Progenitor cell of endocrine pancreas (in vitro differentiated cells): ENCODE measurements around the gene ETFBKMT. TPM values are rescaled to one million over a fixed set of nuclear protein-coding genes. Genes with fewer than 3 reads are reported as not detected.
"Not testable (repeated sequence)": the region's sequence is repeated elsewhere in the genome, so short reads cannot be mapped to it uniquely, and the experiment has no call there.

ENCODE experiments used
- DNase-seq: peaks from one replicate; pipeline ENCODE4 v3.0.0; 2021; ENCODE audit warnings: low spot score; ENCODE audit not compliant: unreplicated experiment
- H3K27ac Mint-ChIP-seq: 2 replicates; pipeline ENCODE4 v1.8.0; 2021; ENCODE audit warnings: mild to moderate bottlenecking, moderate library complexity, mixed read lengths
- H3K27me3 Mint-ChIP-seq: 2 replicates; pipeline ENCODE4 v1.8.0; 2021; ENCODE audit warnings: mixed read lengths
- H3K36me3 Mint-ChIP-seq: 2 replicates; pipeline ENCODE4 v1.8.0; 2022; ENCODE audit warnings: mixed read lengths; ENCODE audit not compliant: insufficient read depth
- H3K4me1 Mint-ChIP-seq: 2 replicates; pipeline ENCODE4 v1.8.0; 2021; ENCODE audit warnings: low read depth, mixed read lengths
- H3K4me3 Mint-ChIP-seq: 2 replicates; pipeline ENCODE4 v1.8.0; 2021; ENCODE audit warnings: low read depth, mild to moderate bottlenecking, moderate library complexity, mixed read lengths
- H3K9me3 Mint-ChIP-seq: 2 replicates; pipeline ENCODE4 v1.8.0; 2021; ENCODE audit warnings: low read depth, mixed read lengths
- total RNA-seq: library from RNA; stranded (reverse); gene quantifications from 2 replicates; pipeline ENCODE4 v1.2.1, GENCODE V29; 2021
- TF ChIP-seq, protein P1 (sequence below): fragments of 200-600 bp; sonication (generic); IDR thresholded peaks from one replicate; pipeline ENCODE4 v1.5.0; 2021; ENCODE audit warnings: antibody characterized with exemption, mild to moderate bottlenecking; ENCODE audit not compliant: unreplicated experiment

The ETFBKMT gene
- total RNA-seq, 1 donor from 2014 or later = 4.5 TPM

DNA sequence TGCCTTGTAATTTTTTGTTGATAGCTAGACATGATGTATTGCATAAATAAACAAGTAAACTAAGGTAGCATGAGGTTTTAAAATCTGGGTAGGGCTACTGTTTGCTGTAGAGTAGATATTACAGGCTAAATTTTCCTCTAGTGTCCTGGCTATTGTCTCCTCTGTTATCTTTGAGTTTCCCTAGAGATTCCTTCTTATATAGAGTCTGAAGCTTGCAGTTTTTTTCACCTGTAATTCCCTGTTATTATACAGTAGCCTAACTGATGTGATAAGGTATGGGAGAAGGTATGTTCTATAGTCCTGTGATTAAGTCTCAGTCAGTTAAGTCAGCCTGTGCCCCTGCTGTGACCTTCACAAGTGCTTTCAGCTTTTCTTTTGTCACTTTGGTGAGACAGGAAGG is 9.5 kb downstream of the ETFBKMT start:
- Mint-ChIP-seq H3K9me3 (peaks cover 37% of the 10 kb centered on the region), H3K27ac (no peak overlapping the region), H3K27me3 (no peaks in the 10 kb centered on the region), H3K36me3 (peaks cover 46% of the 10 kb centered on the region), H3K4me1 (peaks cover 3% of the 10 kb centered on the region), H3K4me3 (no peak overlapping the region)
- TF ChIP-seq, protein P1, sequence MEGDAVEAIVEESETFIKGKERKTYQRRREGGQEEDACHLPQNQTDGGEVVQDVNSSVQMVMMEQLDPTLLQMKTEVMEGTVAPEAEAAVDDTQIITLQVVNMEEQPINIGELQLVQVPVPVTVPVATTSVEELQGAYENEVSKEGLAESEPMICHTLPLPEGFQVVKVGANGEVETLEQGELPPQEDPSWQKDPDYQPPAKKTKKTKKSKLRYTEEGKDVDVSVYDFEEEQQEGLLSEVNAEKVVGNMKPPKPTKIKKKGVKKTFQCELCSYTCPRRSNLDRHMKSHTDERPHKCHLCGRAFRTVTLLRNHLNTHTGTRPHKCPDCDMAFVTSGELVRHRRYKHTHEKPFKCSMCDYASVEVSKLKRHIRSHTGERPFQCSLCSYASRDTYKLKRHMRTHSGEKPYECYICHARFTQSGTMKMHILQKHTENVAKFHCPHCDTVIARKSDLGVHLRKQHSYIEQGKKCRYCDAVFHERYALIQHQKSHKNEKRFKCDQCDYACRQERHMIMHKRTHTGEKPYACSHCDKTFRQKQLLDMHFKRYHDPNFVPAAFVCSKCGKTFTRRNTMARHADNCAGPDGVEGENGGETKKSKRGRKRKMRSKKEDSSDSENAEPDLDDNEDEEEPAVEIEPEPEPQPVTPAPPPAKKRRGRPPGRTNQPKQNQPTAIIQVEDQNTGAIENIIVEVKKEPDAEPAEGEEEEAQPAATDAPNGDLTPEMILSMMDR = no peak
- no peak for DNase-seq

DNA sequence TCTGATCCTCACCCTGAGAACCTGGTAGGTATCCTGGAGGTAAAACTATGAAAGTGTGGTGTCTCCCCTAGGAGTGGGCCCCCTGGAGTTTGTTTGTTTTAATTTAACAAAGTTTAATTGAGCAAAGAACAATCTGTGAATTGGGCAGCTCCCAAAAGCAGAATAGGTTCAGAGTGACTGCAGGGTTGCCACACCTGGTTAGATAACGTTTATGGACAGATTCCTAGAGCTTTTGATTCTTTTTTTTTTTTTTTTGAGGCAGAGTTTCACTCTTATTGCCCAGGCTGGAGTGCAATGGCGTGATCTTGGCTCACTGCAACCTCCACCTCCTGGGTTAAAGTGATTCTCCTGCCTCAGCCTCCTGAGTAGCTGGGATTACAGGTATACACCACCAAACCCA is 10.1 kb downstream of the ETFBKMT start:
- H3K27ac Mint-ChIP-seq, H3K27me3 Mint-ChIP-seq, H3K4me3 Mint-ChIP-seq, H3K4me1 Mint-ChIP-seq, DNase-seq: not testable (repeated sequence)
- peaks cover 50% of the 10 kb centered on the region for H3K36me3 Mint-ChIP-seq
- peaks cover 40% of the 10 kb centered on the region for H3K9me3 Mint-ChIP-seq

DNA sequence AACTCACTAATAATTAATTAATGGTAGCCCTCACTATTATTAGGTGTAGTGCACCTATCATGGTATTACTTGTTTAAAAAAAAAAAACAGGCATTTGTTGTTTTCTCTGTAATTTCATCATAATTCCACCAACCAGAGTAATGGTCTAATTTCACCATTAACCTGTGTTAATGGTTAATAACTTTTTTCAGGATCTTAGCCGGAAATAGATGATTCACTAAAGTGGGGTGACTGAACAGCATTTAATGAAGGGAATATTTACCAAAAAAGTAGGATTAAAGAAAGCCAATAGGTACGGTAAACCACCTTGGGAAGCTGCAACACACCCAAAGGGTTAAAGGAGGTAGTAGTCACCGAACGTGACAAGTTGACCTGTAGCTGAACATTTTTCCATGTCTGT is 13.0 kb downstream of the ETFBKMT start:
- peaks cover 37% of the 10 kb centered on the region for H3K9me3 Mint-ChIP-seq
- no peaks in the 10 kb centered on the region for H3K27me3 Mint-ChIP-seq
- no peak overlapping the region for H3K4me3 Mint-ChIP-seq
- TF ChIP-seq, protein P1 = no peak
- H3K27ac Mint-ChIP-seq = no peak overlapping the region
- H3K4me1 Mint-ChIP-seq = peaks cover 3% of the 10 kb centered on the region
- peaks cover 61% of the 10 kb centered on the region for H3K36me3 Mint-ChIP-seq
- no peak for DNase-seq

DNA sequence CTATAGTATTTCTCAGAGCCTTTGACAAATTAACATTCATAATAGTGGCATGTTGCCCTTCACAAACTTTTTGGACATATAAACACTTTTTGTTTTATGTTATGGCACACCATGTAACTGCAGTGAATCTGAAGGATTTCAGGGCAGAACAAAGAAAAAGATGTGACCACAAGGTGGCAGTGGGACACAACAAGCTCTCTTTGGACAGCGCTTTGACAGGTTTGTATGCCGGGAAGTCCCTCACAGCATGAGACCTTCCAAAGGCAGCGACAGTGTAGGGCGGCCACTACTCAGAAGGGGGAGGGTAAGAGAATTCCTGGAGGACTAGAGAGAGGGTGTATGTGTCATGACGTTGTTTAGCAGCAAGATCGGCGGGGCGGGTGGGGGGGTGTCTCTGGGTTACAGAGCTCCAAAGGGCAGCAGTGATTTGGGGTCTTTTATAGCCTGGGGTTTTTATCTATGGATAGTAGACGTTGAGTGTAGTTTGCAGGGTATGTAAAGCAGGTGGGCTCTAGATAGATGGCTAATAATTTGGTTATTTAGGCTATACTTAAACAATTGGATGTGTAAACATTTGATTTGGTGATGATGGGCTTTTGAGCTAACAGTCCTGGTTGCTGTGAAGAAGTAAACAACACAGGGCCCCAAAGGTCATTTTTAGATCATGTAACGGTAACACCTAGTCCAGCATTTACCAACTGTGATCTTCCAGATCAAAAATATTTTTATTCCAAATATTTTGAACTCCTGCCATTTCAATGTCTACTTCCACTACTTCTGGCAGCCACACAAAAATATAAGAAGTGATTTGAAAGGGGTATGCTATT is 22.9 kb downstream of the ETFBKMT start:
- peak; percentile 47 for DNase-seq
- TF ChIP-seq, protein P1 = peak; percentile 90
- peaks cover 66% of the 10 kb centered on the region for H3K36me3 Mint-ChIP-seq
- peaks cover 30% of the 10 kb centered on the region for H3K9me3 Mint-ChIP-seq
- peak overlapping the region; percentile 84 for H3K27ac Mint-ChIP-seq
- no peaks in the 10 kb centered on the region for H3K27me3 Mint-ChIP-seq
- H3K4me3 Mint-ChIP-seq = no peak overlapping the region
- peaks cover 2% of the 10 kb centered on the region for H3K4me1 Mint-ChIP-seq

DNA sequence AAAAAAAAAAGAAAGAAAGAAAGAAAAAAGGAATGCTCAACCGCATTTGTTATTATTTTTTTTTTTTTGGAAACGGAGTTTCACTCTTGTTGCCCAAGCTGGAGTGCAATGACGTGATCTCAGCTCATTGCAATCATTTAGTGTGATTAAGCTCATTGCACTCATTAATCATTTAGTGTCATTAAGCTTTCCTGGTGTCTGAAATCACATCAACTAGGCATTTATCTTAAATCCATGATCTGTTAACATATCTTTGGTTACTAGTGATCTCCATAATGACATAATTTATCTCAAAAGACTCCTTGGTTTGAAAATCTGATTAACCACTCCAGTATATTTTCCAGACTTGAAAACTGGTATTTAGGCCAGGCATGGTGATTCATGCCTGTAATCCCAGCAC is 26.3 kb downstream of the ETFBKMT start:
- Mint-ChIP-seq H3K36me3 (peaks cover 80% of the 10 kb centered on the region), H3K9me3 (peaks cover 46% of the 10 kb centered on the region), H3K27me3 (no peaks in the 10 kb centered on the region), H3K4me3 (no peak overlapping the region), H3K27ac (no peak overlapping the region), H3K4me1 (peaks cover 2% of the 10 kb centered on the region)
- DNase-seq = no peak
- TF ChIP-seq, protein P1 = no peak

DNA sequence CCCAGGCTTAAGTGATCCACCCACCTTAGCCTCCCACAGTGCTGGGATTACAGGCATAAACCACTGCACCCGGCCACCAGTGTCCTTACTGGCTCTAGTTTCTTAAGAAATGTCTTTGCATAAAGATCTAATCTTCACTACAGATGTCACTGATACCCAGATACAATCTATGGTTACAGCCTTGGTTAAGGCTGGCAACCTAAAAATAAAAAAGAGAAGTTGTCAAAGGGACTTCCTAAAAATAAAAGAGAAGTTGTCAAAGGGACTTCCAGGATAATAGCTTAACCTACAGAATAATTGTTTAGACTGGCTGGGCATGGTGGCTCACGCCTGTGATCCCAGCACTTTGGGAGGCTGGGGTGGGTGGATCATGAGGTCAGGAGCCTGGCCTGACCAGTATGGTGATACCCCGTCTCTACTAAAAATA is 27.6 kb downstream of the ETFBKMT start:
- peaks cover 45% of the 10 kb centered on the region for H3K9me3 Mint-ChIP-seq
- no peaks in the 10 kb centered on the region for H3K27me3 Mint-ChIP-seq
- DNase-seq = no peak
- TF ChIP-seq, protein P1 = no peak
- H3K36me3 Mint-ChIP-seq = peaks cover 81% of the 10 kb centered on the region
- peaks cover 2% of the 10 kb centered on the region for H3K4me1 Mint-ChIP-seq
- no peak overlapping the region for H3K27ac Mint-ChIP-seq
- no peak overlapping the region for H3K4me3 Mint-ChIP-seq

DNA sequence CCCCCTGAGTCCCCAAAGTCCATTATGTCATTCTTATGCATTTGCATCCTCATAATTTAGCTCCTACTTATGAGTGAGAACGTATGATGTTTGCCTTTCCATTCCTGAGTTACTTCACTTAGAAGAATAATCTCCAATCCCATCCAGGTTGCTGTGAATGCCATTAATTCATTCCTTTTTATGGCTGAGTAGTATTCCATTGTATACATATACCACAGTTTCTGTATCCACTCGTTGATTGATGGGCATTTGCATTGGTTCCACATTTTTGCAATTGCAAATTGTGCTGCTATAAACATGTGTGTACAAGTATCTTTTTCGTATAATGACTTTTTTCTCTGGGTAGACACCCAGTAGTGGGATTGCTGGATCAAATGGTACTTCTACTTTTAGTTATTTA is 30.4 kb downstream of the ETFBKMT start:
- H3K27ac Mint-ChIP-seq, H3K27me3 Mint-ChIP-seq, DNase-seq, H3K4me1 Mint-ChIP-seq, H3K4me3 Mint-ChIP-seq: not testable (repeated sequence)
- peaks cover 31% of the 10 kb centered on the region for H3K9me3 Mint-ChIP-seq
- peaks cover 68% of the 10 kb centered on the region for H3K36me3 Mint-ChIP-seq
